H1 (cell line): ENCODE results near the gene TMEM135. TPM values are rescaled to one million over a fixed set of nuclear protein-coding genes. Genes with fewer than 3 reads are reported as not detected.

Experiments
- CTCF ChIA-PET: fragments of 300-600 bp; sonication (Branson Sonifier 250); formaldehyde crosslinking; loops from one replicate; lab custom pipeline; 2021; ENCODE audit not compliant: partially characterized antibody; lab: Charles Lee
- POLR2A ChIA-PET: fragments of 300-600 bp; sonication (Branson Sonifier 250); formaldehyde crosslinking; loops from one replicate; lab custom pipeline; 2021; ENCODE audit warnings: inconsistent platforms; ENCODE audit not compliant: partially characterized antibody; lab: Charles Lee
- DNase-seq, 2 experiments: peaks; one replicate each; pipeline versions ENCODE4 v3.0.0 to v3.0.0-alpha.2; 2010 to 2022; ENCODE audit warnings: low spot score in 2 of 2, low read depth in 1 of 2, mixed read lengths in 1 of 2
- FAIRE-seq: peaks from 2 replicates; lab custom pipeline; 2011; peaks lifted over from hg19 to GRCh38; lab: Jason Lieb, UNC
- H2AFZ ChIP-seq: 2 replicates; pipeline ENCODE4 v1.8.1; 2012; ENCODE audit warnings: low read length, inconsistent platforms
- H2AK5ac ChIP-seq: 2 replicates; pipeline ENCODE4 v1.6.1; 2013; ENCODE audit warnings: low read depth, low read length
- H2BK120ac ChIP-seq: replicated peaks from 2 replicates; pipeline ENCODE3; 2013; ENCODE audit warnings: low read depth, low read length, inconsistent platforms
- H2BK12ac ChIP-seq: 2 replicates; pipeline ENCODE4 v1.6.1; 2013; ENCODE audit warnings: low read depth, low read length
- H2BK15ac ChIP-seq: 2 replicates; pipeline ENCODE4 v1.6.1; 2013; ENCODE audit warnings: low read length
- H2BK20ac ChIP-seq: 2 replicates; pipeline ENCODE4 v1.6.1; 2013; ENCODE audit warnings: low read length
- H2BK5ac ChIP-seq: 2 replicates; pipeline ENCODE4 v1.6.1; 2013; ENCODE audit warnings: low read depth, low read length
- H3K14ac ChIP-seq: 2 replicates; pipeline ENCODE4 v1.6.1; 2013; ENCODE audit warnings: inconsistent platforms; ENCODE audit not compliant: insufficient read length
- H3K18ac ChIP-seq: 2 replicates; pipeline ENCODE4 v1.6.1; 2013; ENCODE audit warnings: low read length; ENCODE audit errors: extremely low read depth
- H3K23ac ChIP-seq: 2 replicates; pipeline ENCODE4 v1.6.1; 2013; ENCODE audit warnings: inconsistent platforms; ENCODE audit not compliant: insufficient read length
- H3K23me2 ChIP-seq: 2 replicates; pipeline ENCODE4 v1.6.1; 2013; ENCODE audit warnings: low read depth, low read length
- H3K27ac ChIP-seq: 2 replicates; pipeline ENCODE4 v1.6.1; 2011; ENCODE audit warnings: low read depth, low read length, inconsistent platforms
- H3K27me3 ChIP-seq, 4 experiments: replicated peaks in 1 of 4; 1 replicate in 1 of 4; 2 replicates in 3 of 4; pipeline versions ENCODE4 v1.6.1 to v1.8.1; 2011 to 2013; ENCODE audit warnings: low read length in 3 of 4, mild to moderate bottlenecking in 3 of 4, inconsistent platforms in 2 of 4, mixed read lengths in 2 of 4, moderate library complexity in 1 of 4; ENCODE audit not compliant: control insufficient read depth in 3 of 4, insufficient read depth in 3 of 4; ENCODE audit errors: extremely low read depth in 1 of 4
- H3K36me3 ChIP-seq, 4 experiments: 2 replicates each; pipeline versions ENCODE4 v1.6.1 to v1.8.1; 2011 to 2013; ENCODE audit warnings: mild to moderate bottlenecking in 4 of 4, low read length in 3 of 4, moderate library complexity in 2 of 4, control low read depth in 1 of 4, inconsistent platforms in 1 of 4; ENCODE audit not compliant: insufficient read depth in 4 of 4, control insufficient read depth in 2 of 4
- H3K4ac ChIP-seq: replicated peaks from 2 replicates; pipeline ENCODE3; 2013; ENCODE audit warnings: low read length, low read depth, mixed read lengths, inconsistent platforms; ENCODE audit not compliant: insufficient read length
- H3K4me1 ChIP-seq, 4 experiments: replicated peaks in 1 of 4; 1 replicate in 1 of 4; 2 replicates in 3 of 4; pipeline versions ENCODE4 v1.6.1 to v1.8.1; 2011 to 2013; ENCODE audit warnings: low read length in 3 of 4, inconsistent platforms in 2 of 4, mixed read lengths in 1 of 4; ENCODE audit not compliant: insufficient read depth in 4 of 4, control insufficient read depth in 3 of 4
- H3K4me2 ChIP-seq, 2 experiments: 2 replicates each; pipeline versions ENCODE4 v1.6.1 to v1.8.1; 2011 to 2013; ENCODE audit warnings: low read depth in 2 of 2, low read length in 2 of 2, control low read depth in 1 of 2, inconsistent platforms in 1 of 2, mild to moderate bottlenecking in 1 of 2; ENCODE audit not compliant: insufficient read depth in 1 of 2
- H3K4me3 ChIP-seq, 4 experiments: fragments of 200-600, 300-600 bp in 1 of 4; sonication (generic), shearing (Covaris generic), sonication (Bioruptor Twin) in 1 of 4; 2 replicates each; pipeline versions ENCODE4 v1.5.1 to v1.8.1; 2011 to 2016; ENCODE audit warnings: low read length in 4 of 4, low read depth in 3 of 4, control low read depth in 2 of 4, inconsistent platforms in 2 of 4, mild to moderate bottlenecking in 2 of 4, mixed read lengths in 1 of 4, moderate library complexity in 1 of 4; ENCODE audit not compliant: insufficient read depth in 2 of 4; ENCODE audit errors: extremely low read depth in 1 of 4
- H3K56ac ChIP-seq: replicated peaks from 2 replicates; pipeline ENCODE3; 2013; ENCODE audit warnings: low read depth, mild to moderate bottlenecking, mixed read lengths, low read length, inconsistent platforms; ENCODE audit not compliant: insufficient read length
- H3K79me1 ChIP-seq: 2 replicates; pipeline ENCODE4 v1.6.1; 2013; ENCODE audit warnings: low read depth, low read length, control low read depth
- H3K79me2 ChIP-seq, 2 experiments: 2 replicates each; pipeline versions ENCODE4 v1.6.1 to v1.8.1; 2012 to 2013; ENCODE audit warnings: low read length in 2 of 2, mild to moderate bottlenecking in 2 of 2, inconsistent platforms in 1 of 2; ENCODE audit not compliant: insufficient read depth in 2 of 2, control insufficient read depth in 1 of 2
- H3K9ac ChIP-seq, 4 experiments: replicated peaks in 1 of 4; 1 replicate in 1 of 4; 2 replicates in 3 of 4; pipeline versions ENCODE4 v1.6.1 to v1.8.1; 2011 to 2013; ENCODE audit warnings: low read depth in 3 of 4, low read length in 3 of 4, control low read depth in 2 of 4, mild to moderate bottlenecking in 2 of 4, moderate library complexity in 2 of 4, inconsistent platforms in 1 of 4; ENCODE audit errors: extremely low read depth in 1 of 4
- H3K9me3 ChIP-seq, 2 experiments: 2 replicates each; pipeline versions ENCODE4 v1.6.1 to v1.8.1; 2012 to 2013; ENCODE audit warnings: mild to moderate bottlenecking in 2 of 2, moderate library complexity in 2 of 2, control low read depth in 1 of 2, inconsistent platforms in 1 of 2, low read depth in 1 of 2, low read length in 1 of 2, mixed read lengths in 1 of 2; ENCODE audit not compliant: insufficient read depth in 2 of 2
- H4K20me1 ChIP-seq, 2 experiments: replicated peaks in 1 of 2; 2 replicates each; pipeline versions ENCODE3 to v1.8.1; 2011 to 2013; ENCODE audit warnings: inconsistent platforms in 2 of 2, low read length in 2 of 2, mild to moderate bottlenecking in 1 of 2; ENCODE audit not compliant: insufficient read depth in 2 of 2, control insufficient read depth in 1 of 2
- H4K5ac ChIP-seq: 2 replicates; pipeline ENCODE4 v1.6.1; 2013; ENCODE audit warnings: low read length, low read depth, mixed read lengths, inconsistent platforms; ENCODE audit not compliant: insufficient read length
- H4K8ac ChIP-seq: 2 replicates; pipeline ENCODE4 v1.8.0; 2013; ENCODE audit warnings: mild to moderate bottlenecking, moderate library complexity, low read length, inconsistent platforms; ENCODE audit not compliant: insufficient read depth; ENCODE audit errors: extremely low read depth
- H4K91ac ChIP-seq: replicated peaks from 2 replicates; pipeline ENCODE3; 2013; ENCODE audit warnings: low read length, mixed read lengths, inconsistent platforms; ENCODE audit not compliant: insufficient read length
- HDAC2 ChIP-seq, 2 experiments: fragments of 300-600 bp in 1 of 2; sonication (generic) in 1 of 2; IDR thresholded peaks; 2 replicates each; pipeline ENCODE4 v1.6.1; 2011 to 2012; ENCODE audit warnings: low read depth in 2 of 2, low read length in 2 of 2, mild to moderate bottlenecking in 2 of 2, moderate library complexity in 2 of 2, borderline replicate concordance in 1 of 2, inconsistent platforms in 1 of 2
- PHF8 ChIP-seq: fragments of 200-600 bp; sonication (generic); conservative IDR thresholded peaks from 2 replicates; pipeline ENCODE4 v1.7.1; 2012; ENCODE audit warnings: low read depth, mild to moderate bottlenecking, inconsistent platforms, low read length, moderate library complexity
- POLR2A ChIP-seq, 2 experiments: IDR thresholded peaks; 1 replicate in 1 of 2; 2 replicates in 1 of 2; pipeline ENCODE4 v1.6.1; 2011; ENCODE audit warnings: low read depth in 2 of 2, low read length in 2 of 2, mild to moderate bottlenecking in 2 of 2; ENCODE audit errors: control extremely low read depth in 1 of 2
- POLR2AphosphoS5 ChIP-seq: IDR thresholded peaks from 2 replicates; pipeline ENCODE4 v1.6.1; 2011; ENCODE audit warnings: low read depth, low read length
- SIRT6 ChIP-seq: IDR thresholded peaks from one replicate; pipeline ENCODE4 v1.7.1; 2012; ENCODE audit warnings: low read length, inconsistent platforms
- SP4 ChIP-seq: IDR thresholded peaks from 2 replicates; pipeline ENCODE4 v1.6.1; 2012; ENCODE audit warnings: low read length, inconsistent platforms
- TEAD4 ChIP-seq: IDR thresholded peaks from 2 replicates; pipeline ENCODE4 v1.6.1; 2012; ENCODE audit warnings: low read depth, low read length, inconsistent platforms, mixed read lengths
- YY1 ChIP-seq: IDR thresholded peaks from 2 replicates; pipeline ENCODE4 v1.6.1; 2011; ENCODE audit warnings: low read depth, mild to moderate bottlenecking, low read length
- WGBS, 2 experiments: shearing (Covaris generic) in 1 of 2; methylation state at CpG; one replicate each; pipeline versions ENCODE4 v1.1.6 to v1.1.7; 2013 to 2015; ENCODE audit warnings: low lambda C conversion rate in 2 of 2, mixed read lengths in 2 of 2, inconsistent platforms in 1 of 2, low coverage in 1 of 2, missing lambda C conversion rate in 1 of 2; ENCODE audit not compliant: insufficient replicate concordance in 2 of 2, insufficient coverage in 1 of 2, insufficient read length in 1 of 2; ENCODE audit errors: extremely low coverage in 1 of 2, missing lambda C conversion rate in 1 of 2; 5-methylcytosine and 5-hydroxymethylcytosine counted together
- polyA plus RNA-seq, 7 experiments: library from polyadenylated mRNA; depleted of rRNA in 3 of 7; stranded (reverse) in 5 of 7; unstranded in 2 of 7; fragments of >200 nt in 5 of 7; fragments of 200-250 nt in 2 of 7; gene quantifications; 1 replicate in 5 of 7; 2 replicates in 1 of 7; 4 replicates in 1 of 7; pipeline versions ENCODE4 v1.2.1 to v1.2.3, GENCODE V29; 2011 to 2013; ENCODE audit warnings: missing spikeins in 2 of 7, mixed read lengths in 2 of 7
- total RNA-seq: library from RNA; stranded (reverse); fragmentation: NEBNext Ultra II Directional; extraction: Animal tissue kit (Norgen Biotek cat#: 25700); gene quantifications from 2 replicates; pipeline ENCODE4 v1.2.1, GENCODE V29; 2021
- TF ChIP-seq, protein P1 (sequence below): IDR thresholded peaks from 2 replicates; pipeline ENCODE4 v1.6.1; 2012; ENCODE audit warnings: low read length, inconsistent platforms
- TF ChIP-seq, protein P2 (sequence below): IDR thresholded peaks from 2 replicates; pipeline ENCODE4 v1.6.1; 2012; ENCODE audit warnings: inconsistent platforms

Gene TMEM135
- total and polyA plus RNA-seq, 2 of the 8 experiments (the other 6 are each of a cell fraction or from before 2014, with no cell fraction given): 9.3 to 31.3 TPM

DNA sequence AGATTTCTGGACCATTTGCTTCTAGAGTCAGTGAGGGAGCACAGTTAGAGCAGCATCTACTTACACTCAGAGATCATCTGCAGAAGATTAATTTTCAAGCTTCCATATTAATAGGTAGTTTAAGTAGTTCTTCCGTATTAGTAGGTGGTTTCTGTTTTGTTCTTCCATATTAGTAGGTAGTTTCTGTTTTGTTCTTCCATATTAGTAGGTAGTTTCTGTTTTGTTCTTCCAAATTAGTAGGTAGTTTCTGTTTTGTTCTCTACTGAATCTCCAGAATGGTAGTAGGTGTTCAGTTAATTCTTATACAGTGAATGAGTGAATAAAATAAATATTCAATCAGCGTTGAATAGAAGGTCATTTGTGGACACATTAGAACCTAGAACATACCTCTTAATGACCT is 175.7 kb downstream of the TMEM135 start:
- H4K91ac ChIP-seq: no peak overlapping the region
- TF ChIP-seq HDAC2 (IDR thresholded peaks at IDR 0.05; ENCODE audit: borderline replicate concordance in 1 of 2, low read depth in 2 of 2, low read length in 2 of 2) (no peak), TEAD4 (no peak), SP4 (no peak), POLR2A (IDR thresholded peaks at IDR 0.05; ENCODE audit: control extremely low read depth in 1 of 2, low read depth in 2 of 2, low read length in 2 of 2) (no peak), POLR2AphosphoS5 (no peak), PHF8 (no peak), SIRT6 (no peak), YY1 (no peak)
- TF ChIP-seq, protein P1, sequence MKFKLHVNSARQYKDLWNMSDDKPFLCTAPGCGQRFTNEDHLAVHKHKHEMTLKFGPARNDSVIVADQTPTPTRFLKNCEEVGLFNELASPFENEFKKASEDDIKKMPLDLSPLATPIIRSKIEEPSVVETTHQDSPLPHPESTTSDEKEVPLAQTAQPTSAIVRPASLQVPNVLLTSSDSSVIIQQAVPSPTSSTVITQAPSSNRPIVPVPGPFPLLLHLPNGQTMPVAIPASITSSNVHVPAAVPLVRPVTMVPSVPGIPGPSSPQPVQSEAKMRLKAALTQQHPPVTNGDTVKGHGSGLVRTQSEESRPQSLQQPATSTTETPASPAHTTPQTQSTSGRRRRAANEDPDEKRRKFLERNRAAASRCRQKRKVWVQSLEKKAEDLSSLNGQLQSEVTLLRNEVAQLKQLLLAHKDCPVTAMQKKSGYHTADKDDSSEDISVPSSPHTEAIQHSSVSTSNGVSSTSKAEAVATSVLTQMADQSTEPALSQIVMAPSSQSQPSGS: no peak
- TF ChIP-seq, protein P2, sequence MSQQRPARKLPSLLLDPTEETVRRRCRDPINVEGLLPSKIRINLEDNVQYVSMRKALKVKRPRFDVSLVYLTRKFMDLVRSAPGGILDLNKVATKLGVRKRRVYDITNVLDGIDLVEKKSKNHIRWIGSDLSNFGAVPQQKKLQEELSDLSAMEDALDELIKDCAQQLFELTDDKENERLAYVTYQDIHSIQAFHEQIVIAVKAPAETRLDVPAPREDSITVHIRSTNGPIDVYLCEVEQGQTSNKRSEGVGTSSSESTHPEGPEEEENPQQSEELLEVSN: no peak

More for the DNA sequence above, 175.7 kb downstream of the TMEM135 start:
- 86% methylated on average over 2 of the region's 2 CpGs; no CpG with 5 or more reads in 1 of the 2 experiments for WGBS, 2 experiments
- H4K8ac ChIP-seq: no peak overlapping the region
- no peaks in the 10 kb centered on the region for H3K4me1 ChIP-seq
- no peaks in the 10 kb centered on the region for H3K27me3 ChIP-seq
- H4K5ac ChIP-seq: no peak overlapping the region
- no peaks in the 10 kb centered on the region for H3K9me3 ChIP-seq
- H2BK15ac ChIP-seq: no peak overlapping the region
- no peak overlapping the region for H3K14ac ChIP-seq
- no peaks in the 10 kb centered on the region for H3K79me1 ChIP-seq
- H4K20me1 ChIP-seq: no peaks in the 10 kb centered on the region
- no peak overlapping the region for H2AK5ac ChIP-seq
- H2AFZ ChIP-seq: no peak overlapping the region
- no peak overlapping the region for H3K27ac ChIP-seq
- no peak for FAIRE-seq
- no peak overlapping the region for H3K18ac ChIP-seq
- no peaks in the 10 kb centered on the region for H3K36me3 ChIP-seq
- CTCF ChIA-PET: no interaction called here
- DNase-seq: no peak
- no peak overlapping the region for H3K56ac ChIP-seq
- H3K4me3 ChIP-seq: no peak overlapping the region
- H2BK5ac ChIP-seq: no peak overlapping the region
- H3K4me2 ChIP-seq: no peak overlapping the region
- H2BK20ac ChIP-seq: no peak overlapping the region
- POLR2A ChIA-PET: no interaction called here
- no peak overlapping the region for H3K4ac ChIP-seq
- no peak overlapping the region for H2BK12ac ChIP-seq
- no peaks in the 10 kb centered on the region for H3K23me2 ChIP-seq
- no peak overlapping the region for H3K9ac ChIP-seq
- no peak overlapping the region for H2BK120ac ChIP-seq
- no peaks in the 10 kb centered on the region for H3K79me2 ChIP-seq
- no peak overlapping the region for H3K23ac ChIP-seq
